SK-N-MC (cell line): Measurements from ENCODE around the gene MFN2.

Source experiments
- EZH2 ChIP-seq: fragments of 200-600 bp; sonication (generic); IDR thresholded peaks from one replicate; pipeline ENCODE4 v1.6.1; 2017; ENCODE audit warnings: antibody characterized with exemption
- POLR2AphosphoS5 ChIP-seq: IDR thresholded peaks from 2 replicates; pipeline ENCODE4 v1.6.1; 2012; ENCODE audit warnings: mild to moderate bottlenecking, low read depth, low read length, borderline replicate concordance

DNA sequence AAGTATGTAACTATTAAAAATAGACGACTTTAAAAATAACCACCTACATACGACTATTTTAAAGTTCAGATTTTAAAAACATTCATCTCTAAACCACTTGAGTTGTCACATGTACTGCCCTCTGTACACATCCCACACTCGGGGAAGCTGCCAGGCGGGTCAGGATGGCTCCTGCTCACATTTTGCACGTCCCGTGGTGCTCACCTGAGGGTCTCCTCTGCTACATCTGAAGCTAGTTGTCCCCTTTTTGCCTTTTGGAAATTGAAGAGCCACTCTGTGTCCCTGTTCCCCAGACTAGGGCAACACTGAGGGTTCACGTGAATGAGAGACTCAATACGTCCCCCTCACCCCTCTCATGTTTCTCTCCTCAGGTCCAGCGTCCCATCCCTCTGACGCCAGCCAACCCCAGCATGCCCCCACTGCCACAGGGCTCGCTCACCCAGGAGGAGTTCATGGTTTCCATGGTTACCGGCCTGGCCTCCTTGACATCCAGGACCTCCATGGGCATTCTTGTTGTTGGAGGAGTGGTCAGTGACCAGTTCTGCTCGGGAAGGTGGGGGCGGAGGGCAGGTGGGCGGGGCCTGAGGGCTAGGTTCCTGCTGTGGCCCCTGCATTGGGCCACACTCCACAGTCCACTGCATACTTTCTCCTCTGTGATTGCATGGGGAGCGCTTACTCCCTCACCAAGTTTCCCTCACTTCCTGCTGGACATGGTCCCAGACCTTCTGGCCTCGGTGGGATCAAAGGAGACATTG is 26.1 kb downstream of the MFN2 start:
- TF ChIP-seq EZH2 (no peak), POLR2AphosphoS5 (no peak)
